K562 (cell line): ENCODE data around the gene PDLIM7.

Experiments used
- CHD1 ChIP-seq: fragments of 200-600 bp; sonication (generic); IDR thresholded peaks from one replicate; pipeline ENCODE4 v1.6.1; 2012; ENCODE audit warnings: mild to moderate bottlenecking, moderate library complexity, low read length, inconsistent platforms
- CTCF ChIP-seq, 3 experiments: IDR thresholded peaks in 2 of 3; conservative IDR thresholded peaks in 1 of 3; 2 replicates each; pipeline ENCODE4 v1.5.1; 2011 to 2012; ENCODE audit warnings: low read length in 3 of 3, mild to moderate bottlenecking in 3 of 3, control low read depth in 2 of 3, improper control_type of control experiment in 1 of 3, inconsistent platforms in 1 of 3, low read depth in 1 of 3, mixed read lengths in 1 of 3, moderate library complexity in 1 of 3; ENCODE audit not compliant: insufficient read depth in 2 of 3
- FOXJ3 ChIP-seq: sonication (generic); formaldehyde crosslinking; IDR thresholded peaks from 2 replicates; pipeline ENCODE4 v1.4.0; 2020; ENCODE audit warnings: mild to moderate bottlenecking, missing genetic modification reagents
- HIVEP1 ChIP-seq: fragments of 250-450 bp; sonication (Bioruptor Pico); IDR thresholded peaks from 2 replicates; pipeline ENCODE4 v1.4.0; 2020; ENCODE audit warnings: mild to moderate bottlenecking
- MAFK ChIP-seq: IDR thresholded peaks from 2 replicates; pipeline ENCODE4 v1.6.1; 2011; ENCODE audit warnings: low read length, improper control_type of control experiment
- RAD21 ChIP-seq, 2 experiments: fragments of 250-450 bp in 1 of 2; fragments of 450-650 bp in 1 of 2; sonication (Bioruptor Pico) in 1 of 2; formaldehyde crosslinking in 1 of 2; IDR thresholded peaks in 1 of 2; conservative IDR thresholded peaks in 1 of 2; 2 replicates each; pipeline versions ENCODE4 v1.4.0 to v1.8.0; 2020 to 2022; ENCODE audit warnings: mild to moderate bottlenecking in 2 of 2, moderate library complexity in 1 of 2
- SP1 ChIP-seq: sonication (generic); formaldehyde crosslinking; IDR thresholded peaks from 2 replicates; pipeline ENCODE4 v1.8.1; 2022; ENCODE audit warnings: mild to moderate bottlenecking, missing genetic modification reagents
- ZNF165 ChIP-seq: fragments of 250-450 bp; sonication (Bioruptor Pico); IDR thresholded peaks from 2 replicates; pipeline ENCODE4 v1.4.0; 2020; ENCODE audit warnings: borderline replicate concordance
- ZNF354B ChIP-seq: fragments of 250-450 bp; sonication (Bioruptor Pico); IDR thresholded peaks from 2 replicates; pipeline ENCODE4 v1.4.0; 2020
- TF ChIP-seq, protein P1 (sequence below): sonication (generic); formaldehyde crosslinking; IDR thresholded peaks from 2 replicates; pipeline ENCODE4 v1.9.0; 2022; ENCODE audit warnings: mild to moderate bottlenecking, missing genetic modification reagents
- TF ChIP-seq, protein P2 (sequence below): fragments of 250-450 bp; sonication (Bioruptor Pico); IDR thresholded peaks from 2 replicates; pipeline ENCODE4 v1.8.0; 2021; ENCODE audit warnings: borderline replicate concordance, mild to moderate bottlenecking, moderate library complexity; ENCODE audit not compliant: poor library complexity, severe bottlenecking

DNA sequence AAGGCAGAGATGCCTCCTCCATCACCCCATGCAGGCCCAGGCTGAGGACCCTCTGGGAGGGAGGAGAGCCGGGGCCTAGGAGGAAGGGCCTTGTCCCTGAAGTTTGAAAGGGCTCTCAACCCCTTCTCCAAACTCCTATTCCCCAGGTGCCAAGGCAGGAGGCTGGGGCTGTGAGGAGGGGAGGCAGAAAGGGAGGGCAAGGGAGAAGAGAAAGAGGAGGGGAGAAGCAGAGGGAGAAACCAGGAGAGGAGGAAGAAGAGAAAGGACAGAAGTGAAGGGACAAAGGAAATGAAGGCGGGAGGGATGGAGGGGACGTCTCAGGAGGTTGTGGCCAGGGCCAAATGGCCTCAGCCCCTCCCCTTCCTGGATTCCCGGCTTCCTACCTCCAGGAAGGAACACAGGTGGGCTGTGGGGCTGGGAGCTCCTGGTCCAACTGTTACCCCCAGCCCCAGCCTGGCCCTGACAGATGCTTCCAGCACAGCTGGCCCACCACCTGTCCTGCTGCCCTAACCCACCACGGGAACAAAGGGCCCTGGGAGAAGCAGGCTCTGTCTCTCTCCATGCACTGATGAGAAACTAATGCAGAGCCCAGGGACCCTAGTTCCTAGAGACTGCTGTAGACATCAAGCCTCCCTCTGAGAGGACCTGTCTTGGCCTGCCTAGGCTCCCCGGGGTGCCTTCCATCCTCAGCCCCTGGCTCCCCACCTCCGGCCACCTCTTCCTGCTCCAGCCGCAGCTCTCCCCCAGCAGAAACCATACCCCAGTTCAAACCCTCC, 27.5 kb downstream of the PDLIM7 start:
- TF ChIP-seq, protein P1, sequence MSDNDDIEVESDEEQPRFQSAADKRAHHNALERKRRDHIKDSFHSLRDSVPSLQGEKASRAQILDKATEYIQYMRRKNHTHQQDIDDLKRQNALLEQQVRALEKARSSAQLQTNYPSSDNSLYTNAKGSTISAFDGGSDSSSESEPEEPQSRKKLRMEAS (CRISPR knock-in tag), result no peak
- TF ChIP-seq ZNF165 (CRISPR knock-in tag) (no peak), RAD21 (CRISPR knock-in tag; conservative IDR thresholded peaks at IDR 0.05 in 1 of 2, IDR thresholded peaks at IDR 0.05 in 1 of 2) (no peak), ZNF354B (CRISPR knock-in tag) (no peak), CTCF (IDR thresholded peaks at IDR 0.05 in 2 of 3, conservative IDR thresholded peaks at IDR 0.05 in 1 of 3; ENCODE audit: insufficient read depth in 2 of 3, low read depth in 1 of 3, low read length in 3 of 3) (no peak), FOXJ3 (no peak), CHD1 (no peak), MAFK (no peak), HIVEP1 (no peak), SP1 (CRISPR knock-in tag) (no peak)
- TF ChIP-seq, protein P2, sequence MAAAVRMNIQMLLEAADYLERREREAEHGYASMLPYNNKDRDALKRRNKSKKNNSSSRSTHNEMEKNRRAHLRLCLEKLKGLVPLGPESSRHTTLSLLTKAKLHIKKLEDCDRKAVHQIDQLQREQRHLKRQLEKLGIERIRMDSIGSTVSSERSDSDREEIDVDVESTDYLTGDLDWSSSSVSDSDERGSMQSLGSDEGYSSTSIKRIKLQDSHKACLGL (CRISPR knock-in tag), result no peak
